HepG2 (cell line): ENCODE measurements around the gene ZNF331. TPM values are rescaled to one million over a fixed set of nuclear protein-coding genes. Genes with fewer than 3 reads are reported as not detected.

Experiments
- ASH2L ChIP-seq: fragments of 300-600, 200-600 bp; sonication (generic); IDR thresholded peaks from 2 replicates; pipeline ENCODE4 v1.7.0; 2017; ENCODE audit warnings: low read depth, mild to moderate bottlenecking, moderate library complexity, mixed read lengths, low read length; ENCODE audit not compliant: insufficient read length
- ELF3 ChIP-seq: IDR thresholded peaks from 2 replicates; pipeline ENCODE4 v1.6.1; 2016; ENCODE audit warnings: missing genetic modification reagents, missing compliant biosample characterization
- ELK4 ChIP-seq: sonication (generic); formaldehyde crosslinking; IDR thresholded peaks from 2 replicates; pipeline ENCODE4 v1.9.0; 2021; ENCODE audit warnings: missing genetic modification reagents, borderline replicate concordance
- FOXJ3 ChIP-seq: sonication (generic); formaldehyde crosslinking; IDR thresholded peaks from 2 replicates; pipeline ENCODE4 v1.4.0; 2020; ENCODE audit warnings: missing genetic modification reagents, mild to moderate bottlenecking, borderline replicate concordance
- FOXO1 ChIP-seq: sonication (generic); formaldehyde crosslinking; IDR thresholded peaks from 2 replicates; pipeline ENCODE4 v1.4.0; 2020; ENCODE audit warnings: missing genetic modification reagents
- HNRNPL ChIP-seq: fragments of 200-400 bp; formaldehyde crosslinking; IDR thresholded peaks from 2 replicates; pipeline ENCODE4 v1.6.1; 2017; ENCODE audit warnings: mild to moderate bottlenecking, low read depth, low read length
- MBD4 ChIP-seq: IDR thresholded peaks from 2 replicates; pipeline ENCODE4 v1.6.1; 2012; ENCODE audit warnings: low read length, inconsistent platforms, borderline replicate concordance
- MTA3 ChIP-seq: sonication (generic); formaldehyde crosslinking; IDR thresholded peaks from 2 replicates; pipeline ENCODE4 v1.4.0; 2020; ENCODE audit warnings: missing genetic modification reagents
- RBAK ChIP-seq: sonication (generic); formaldehyde crosslinking; IDR thresholded peaks from 2 replicates; pipeline ENCODE4 v1.5.1; 2020; ENCODE audit warnings: mild to moderate bottlenecking, missing genetic modification reagents
- SAP130 ChIP-seq: IDR thresholded peaks from 2 replicates; pipeline ENCODE4 v1.6.1; 2016; ENCODE audit warnings: low read depth
- SIX1 ChIP-seq: sonication (generic); formaldehyde crosslinking; IDR thresholded peaks from 2 replicates; pipeline ENCODE4 v1.4.0; 2020; ENCODE audit warnings: missing genetic modification reagents, borderline replicate concordance
- TCF7 ChIP-seq: sonication (generic); IDR thresholded peaks from 2 replicates; pipeline ENCODE4 v1.6.1; 2016; ENCODE audit warnings: antibody characterized with exemption, low read depth
- THAP7 ChIP-seq: sonication (generic); formaldehyde crosslinking; IDR thresholded peaks from 2 replicates; pipeline ENCODE4 v1.8.1; 2023; ENCODE audit warnings: mild to moderate bottlenecking, missing genetic modification reagents
- ZFYVE20 ChIP-seq: sonication (generic); formaldehyde crosslinking; IDR thresholded peaks from 2 replicates; pipeline ENCODE4 v1.8.0; 2023; ENCODE audit warnings: low read depth, mild to moderate bottlenecking, moderate library complexity, missing genetic modification reagents, borderline replicate concordance
- ZNF260 ChIP-seq: sonication (generic); formaldehyde crosslinking; IDR thresholded peaks from 2 replicates; pipeline ENCODE4 v1.4.0; 2020; ENCODE audit warnings: missing genetic modification reagents, low read depth, mild to moderate bottlenecking, borderline replicate concordance
- ZNF367 ChIP-seq: sonication (generic); formaldehyde crosslinking; IDR thresholded peaks from 2 replicates; pipeline ENCODE4 v1.4.0; 2020; ENCODE audit warnings: missing genetic modification reagents, borderline replicate concordance
- ZNF547 ChIP-seq: sonication (generic); formaldehyde crosslinking; IDR thresholded peaks from 2 replicates; pipeline ENCODE4 v1.5.1; 2020; ENCODE audit warnings: mild to moderate bottlenecking, missing genetic modification reagents
- ZNF572 ChIP-seq: sonication (generic); formaldehyde crosslinking; IDR thresholded peaks from 2 replicates; pipeline ENCODE4 v1.5.1; 2020; ENCODE audit warnings: mild to moderate bottlenecking, missing genetic modification reagents
- polyA plus RNA-seq, 8 experiments: library from polyadenylated mRNA; depleted of rRNA in 3 of 8; stranded (reverse) in 7 of 8; unstranded in 1 of 8; fragments of >200 nt; fragmentation: Illumina TruSeq in 4 of 8; extraction: Trizol in 4 of 8; gene quantifications; 2 replicates each; pipeline versions ENCODE4 v1.2.1 to v1.2.3, GENCODE V29; 2011 to 2016; ENCODE audit warnings: low read depth in 4 of 8, missing spikeins in 1 of 8, mixed read lengths in 1 of 8; ENCODE audit not compliant: insufficient read depth in 1 of 8
- total RNA-seq, 5 experiments: library from RNA; depleted of rRNA; stranded (reverse); fragments of >200 nt; fragmentation: Illumina TruSeq; extraction: Trizol; gene quantifications; 2 replicates each; pipeline ENCODE4 v1.2.3, GENCODE V29; 2016; ENCODE audit warnings: low read depth in 1 of 5
- TF ChIP-seq, protein P1 (sequence below): IDR thresholded peaks from 2 replicates; pipeline ENCODE4 v1.6.1; 2016; ENCODE audit warnings: mild to moderate bottlenecking, missing biosample characterization, missing genetic modification reagents
- TF ChIP-seq, protein P2 (sequence below): sonication (generic); formaldehyde crosslinking; IDR thresholded peaks from 2 replicates; pipeline ENCODE4 v1.4.0; 2020; ENCODE audit warnings: missing genetic modification reagents
- TF ChIP-seq, protein P3 (sequence below): IDR thresholded peaks from 2 replicates; pipeline ENCODE4 v1.6.1; 2018; ENCODE audit warnings: missing genetic modification reagents
- TF ChIP-seq, protein P4 (sequence below): IDR thresholded peaks from 2 replicates; pipeline ENCODE4 v1.6.1; 2012; ENCODE audit warnings: low read length, improper control_type of control experiment

Gene ZNF331
- total and polyA plus RNA-seq, 2 of the 13 experiments (the other 11 are each of a cell fraction or from before 2014, with no cell fraction given), result 8.2 to 13.3 TPM

- TF ChIP-seq ELK4 (CRISPR knock-in tag), result no peak
- TF ChIP-seq, protein P1, sequence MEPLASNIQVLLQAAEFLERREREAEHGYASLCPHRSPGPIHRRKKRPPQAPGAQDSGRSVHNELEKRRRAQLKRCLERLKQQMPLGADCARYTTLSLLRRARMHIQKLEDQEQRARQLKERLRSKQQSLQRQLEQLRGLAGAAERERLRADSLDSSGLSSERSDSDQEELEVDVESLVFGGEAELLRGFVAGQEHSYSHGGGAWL (CRISPR knock-in tag), result no peak
- TF ChIP-seq ASH2L, result no peak
- no peak for TF ChIP-seq ZNF260 (CRISPR knock-in tag)
- TF ChIP-seq ELF3 (CRISPR knock-in tag), result peak; percentile 26; the same call in 1 of the 2 replicates
- TF ChIP-seq, protein P2, sequence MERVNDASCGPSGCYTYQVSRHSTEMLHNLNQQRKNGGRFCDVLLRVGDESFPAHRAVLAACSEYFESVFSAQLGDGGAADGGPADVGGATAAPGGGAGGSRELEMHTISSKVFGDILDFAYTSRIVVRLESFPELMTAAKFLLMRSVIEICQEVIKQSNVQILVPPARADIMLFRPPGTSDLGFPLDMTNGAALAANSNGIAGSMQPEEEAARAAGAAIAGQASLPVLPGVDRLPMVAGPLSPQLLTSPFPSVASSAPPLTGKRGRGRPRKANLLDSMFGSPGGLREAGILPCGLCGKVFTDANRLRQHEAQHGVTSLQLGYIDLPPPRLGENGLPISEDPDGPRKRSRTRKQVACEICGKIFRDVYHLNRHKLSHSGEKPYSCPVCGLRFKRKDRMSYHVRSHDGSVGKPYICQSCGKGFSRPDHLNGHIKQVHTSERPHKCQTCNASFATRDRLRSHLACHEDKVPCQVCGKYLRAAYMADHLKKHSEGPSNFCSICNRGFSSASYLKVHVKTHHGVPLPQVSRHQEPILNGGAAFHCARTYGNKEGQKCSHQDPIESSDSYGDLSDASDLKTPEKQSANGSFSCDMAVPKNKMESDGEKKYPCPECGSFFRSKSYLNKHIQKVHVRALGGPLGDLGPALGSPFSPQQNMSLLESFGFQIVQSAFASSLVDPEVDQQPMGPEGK (CRISPR knock-in tag), result no peak
- TF ChIP-seq, protein P3, sequence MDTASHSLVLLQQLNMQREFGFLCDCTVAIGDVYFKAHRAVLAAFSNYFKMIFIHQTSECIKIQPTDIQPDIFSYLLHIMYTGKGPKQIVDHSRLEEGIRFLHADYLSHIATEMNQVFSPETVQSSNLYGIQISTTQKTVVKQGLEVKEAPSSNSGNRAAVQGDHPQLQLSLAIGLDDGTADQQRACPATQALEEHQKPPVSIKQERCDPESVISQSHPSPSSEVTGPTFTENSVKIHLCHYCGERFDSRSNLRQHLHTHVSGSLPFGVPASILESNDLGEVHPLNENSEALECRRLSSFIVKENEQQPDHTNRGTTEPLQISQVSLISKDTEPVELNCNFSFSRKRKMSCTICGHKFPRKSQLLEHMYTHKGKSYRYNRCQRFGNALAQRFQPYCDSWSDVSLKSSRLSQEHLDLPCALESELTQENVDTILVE (CRISPR knock-in tag), result 0 out of 2 replicates have a peak, but pooled peaks have one; percentile 23
- peak; percentile 56; the same call in 1 of the 2 replicates for TF ChIP-seq SIX1
- TF ChIP-seq ZFYVE20 (CRISPR knock-in tag), result no peak
- TF ChIP-seq FOXO1 (CRISPR knock-in tag), result peak; percentile 35; the same call in 1 of the 2 replicates
- TF ChIP-seq HNRNPL, result no peak
- TF ChIP-seq MBD4, result no peak
- no peak for TF ChIP-seq ZNF547
- no peak for TF ChIP-seq THAP7 (CRISPR knock-in tag)
- peak; percentile 48; the same call in 1 of the 2 replicates for TF ChIP-seq FOXJ3 (CRISPR knock-in tag)
- TF ChIP-seq SAP130 (CRISPR knock-in tag), result peak; percentile 47
- no peak for TF ChIP-seq RBAK (CRISPR knock-in tag)
- TF ChIP-seq TCF7, result peak; percentile 35
- TF ChIP-seq ZNF367, result no peak
- no peak for TF ChIP-seq MTA3
- TF ChIP-seq ZNF572 (CRISPR knock-in tag), result no peak
- TF ChIP-seq, protein P4, sequence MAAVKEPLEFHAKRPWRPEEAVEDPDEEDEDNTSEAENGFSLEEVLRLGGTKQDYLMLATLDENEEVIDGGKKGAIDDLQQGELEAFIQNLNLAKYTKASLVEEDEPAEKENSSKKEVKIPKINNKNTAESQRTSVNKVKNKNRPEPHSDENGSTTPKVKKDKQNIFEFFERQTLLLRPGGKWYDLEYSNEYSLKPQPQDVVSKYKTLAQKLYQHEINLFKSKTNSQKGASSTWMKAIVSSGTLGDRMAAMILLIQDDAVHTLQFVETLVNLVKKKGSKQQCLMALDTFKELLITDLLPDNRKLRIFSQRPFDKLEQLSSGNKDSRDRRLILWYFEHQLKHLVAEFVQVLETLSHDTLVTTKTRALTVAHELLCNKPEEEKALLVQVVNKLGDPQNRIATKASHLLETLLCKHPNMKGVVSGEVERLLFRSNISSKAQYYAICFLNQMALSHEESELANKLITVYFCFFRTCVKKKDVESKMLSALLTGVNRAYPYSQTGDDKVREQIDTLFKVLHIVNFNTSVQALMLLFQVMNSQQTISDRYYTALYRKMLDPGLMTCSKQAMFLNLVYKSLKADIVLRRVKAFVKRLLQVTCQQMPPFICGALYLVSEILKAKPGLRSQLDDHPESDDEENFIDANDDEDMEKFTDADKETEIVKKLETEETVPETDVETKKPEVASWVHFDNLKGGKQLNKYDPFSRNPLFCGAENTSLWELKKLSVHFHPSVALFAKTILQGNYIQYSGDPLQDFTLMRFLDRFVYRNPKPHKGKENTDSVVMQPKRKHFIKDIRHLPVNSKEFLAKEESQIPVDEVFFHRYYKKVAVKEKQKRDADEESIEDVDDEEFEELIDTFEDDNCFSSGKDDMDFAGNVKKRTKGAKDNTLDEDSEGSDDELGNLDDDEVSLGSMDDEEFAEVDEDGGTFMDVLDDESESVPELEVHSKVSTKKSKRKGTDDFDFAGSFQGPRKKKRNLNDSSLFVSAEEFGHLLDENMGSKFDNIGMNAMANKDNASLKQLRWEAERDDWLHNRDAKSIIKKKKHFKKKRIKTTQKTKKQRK, result no peak
Observed at GRCh38 chr19:53586277-53586691, 48.3 kb downstream of the ZNF331 start (continued).
